Naive thymus-derived CD8-positive, alpha-beta T cell (primary cell): ENCODE results near the gene PRND. TPM values are rescaled to one million over a fixed set of nuclear protein-coding genes. Genes with fewer than 3 reads are reported as not detected.
"Not testable (repeated sequence)": the region's sequence is repeated elsewhere in the genome, so short reads cannot be mapped to it uniquely, and the experiment has no call there.

Experiments used
- ATAC-seq, 2 donors: fragments of 150-1000 bp; cut with Tn5 transposase in 1 of 2; sonication (Bioruptor Pico), chemical (Tn5 transposase) in 1 of 2; 1 replicate in 1 of 2; 2 replicates in 1 of 2; pipeline ENCODE4 v1.10.0; 2021; ENCODE audit warnings: mild to moderate bottlenecking in 2 of 2, moderate library complexity in 2 of 2
- POLR2A ChIA-PET: fragments of 350-600 bp; sonication (Branson Sonifier 250); formaldehyde crosslinking; loops from one replicate; lab custom pipeline; 2021; ENCODE audit warnings: antibody characterized with exemption; lab: Charles Lee
- DNase-seq, 10 donors: peaks; one replicate each; pipeline versions ENCODE4 v3.0.0 to v3.0.0-alpha.2; 2020 to 2022
- H3K27ac Mint-ChIP-seq, 10 donors: one replicate each; pipeline ENCODE4 v1.8.0; 2020 to 2022; ENCODE audit warnings: mild to moderate bottlenecking in 10 of 10, mixed read lengths in 10 of 10, moderate library complexity in 4 of 10, inconsistent platforms in 1 of 10
- H3K27me3 Mint-ChIP-seq, 5 donors: one replicate each; pipeline ENCODE4 v1.8.0; 2021 to 2022; ENCODE audit warnings: mixed read lengths in 5 of 5
- H3K36me3 Mint-ChIP-seq, 3 donors: one replicate each; pipeline ENCODE4 v1.8.0; 2020 to 2022; ENCODE audit warnings: mixed read lengths in 3 of 3, mild to moderate bottlenecking in 2 of 3, inconsistent platforms in 1 of 3
- H3K4me1 Mint-ChIP-seq, 4 donors: one replicate each; pipeline ENCODE4 v1.8.0; 2021 to 2022; ENCODE audit warnings: mixed read lengths in 4 of 4
- H3K4me3 Mint-ChIP-seq, 10 donors: one replicate each; pipeline ENCODE4 v1.8.0; 2020 to 2022; ENCODE audit warnings: mild to moderate bottlenecking in 10 of 10, mixed read lengths in 10 of 10, moderate library complexity in 6 of 10, inconsistent platforms in 1 of 10
- H3K9me3 Mint-ChIP-seq, 9 donors: one replicate each; pipeline ENCODE4 v1.8.0; 2020 to 2022; ENCODE audit warnings: mixed read lengths in 9 of 9, mild to moderate bottlenecking in 3 of 9, inconsistent platforms in 1 of 9, moderate library complexity in 1 of 9
- polyA plus RNA-seq, 3 donors: library from polyadenylated mRNA; unstranded; fragments of 300-500 nt; fragmentation: Illumina TruSeq; gene quantifications; one replicate each; pipeline ENCODE4 v1.2.3, GENCODE V29; 2021
- total RNA-seq, 8 experiments: library from RNA in 2 of 8; stranded (reverse) in 2 of 8; gene quantifications; one replicate each; pipeline ENCODE4 v1.2.3 and lab custom pipeline; 2021 to 2026

Gene PRND
- total and polyA plus RNA-seq, 5 experiments from 2014 or later, result not detected

- peaks cover 0 to 5% (median 3%) of the 10 kb centered on the region in 4 donors for H3K4me1 Mint-ChIP-seq
- peaks cover 0 to 7% (median 3%) of the 10 kb centered on the region in 9 donors for H3K9me3 Mint-ChIP-seq
- H3K4me3 Mint-ChIP-seq, result no peak overlapping the region
- H3K36me3 Mint-ChIP-seq, result peaks cover 0 to 3% (median 0%) of the 10 kb centered on the region in 3 donors
- no peak for ATAC-seq
- no peak overlapping the region for H3K27ac Mint-ChIP-seq
- peaks cover 0 to 3% (median 0%) of the 10 kb centered on the region in 5 donors for H3K27me3 Mint-ChIP-seq
- POLR2A ChIA-PET, result interaction anchor here (0.7 kb wide), 1 partner anchor 25 kb away, joined by 7 read pairs; no protein-coding TSS in a partner anchor
- DNase-seq, result no peak
Measured at GRCh38 chr20:4710106-4710475, 11.6 kb upstream of the PRND start.

GRCh38 chr20:4711511-4711910 is 10.2 kb upstream of the PRND start:
- H3K4me1 Mint-ChIP-seq, result peaks cover 0 to 5% (median 3%) of the 10 kb centered on the region in 4 donors
- peaks cover 0 to 3% (median 0%) of the 10 kb centered on the region in 3 donors for H3K36me3 Mint-ChIP-seq
- peaks cover 0 to 3% (median 0%) of the 10 kb centered on the region in 5 donors for H3K27me3 Mint-ChIP-seq
- POLR2A ChIA-PET, result no interaction called here
- peaks cover 0 to 7% (median 3%) of the 10 kb centered on the region in 9 donors for H3K9me3 Mint-ChIP-seq
- DNase-seq (no peak), ATAC-seq (peak in 1 of 2 donors; percentile 33)
- no peak overlapping the region for H3K4me3 Mint-ChIP-seq
- H3K27ac Mint-ChIP-seq, result no peak overlapping the region

- DNase-seq, result no peak
- Mint-ChIP-seq H3K27me3 (peaks cover 0 to 3% (median 0%) of the 10 kb centered on the region in 5 donors), H3K27ac (peak overlapping the region in 1 of 10 donors; percentile 1), H3K36me3 (peaks cover 0 to 3% (median 0%) of the 10 kb centered on the region in 3 donors), H3K4me1 (peaks cover 0 to 5% (median 3%) of the 10 kb centered on the region in 4 donors), H3K9me3 (peaks cover 0 to 7% (median 3%) of the 10 kb centered on the region in 9 donors), H3K4me3 (no peak overlapping the region)
- POLR2A ChIA-PET, result no interaction called here
- ATAC-seq, result no peak
Measured at GRCh38 chr20:4713401-4713800, 8.3 kb upstream of the PRND start.

- H3K27ac Mint-ChIP-seq, result no peak overlapping the region
- peaks cover 0 to 2% (median 0%) of the 10 kb centered on the region in 9 donors for H3K9me3 Mint-ChIP-seq
- ATAC-seq, result no peak
- POLR2A ChIA-PET, result no interaction called here
- H3K27me3 Mint-ChIP-seq, result peaks cover 0 to 3% (median 0%) of the 10 kb centered on the region in 5 donors
- H3K4me1 Mint-ChIP-seq, result peaks cover 0 to 6% (median 4%) of the 10 kb centered on the region in 4 donors
- H3K4me3 Mint-ChIP-seq, result no peak overlapping the region
- DNase-seq, result no peak
- no peaks in the 10 kb centered on the region for H3K36me3 Mint-ChIP-seq
Measured at GRCh38 chr20:4714818-4715217, 6.9 kb upstream of the PRND start.

- Mint-ChIP-seq H3K9me3 (peaks cover 0 to 2% (median 0%) of the 10 kb centered on the region in 9 donors), H3K4me1 (peaks cover 2 to 21% (median 13%) of the 10 kb centered on the region in 4 donors), H3K4me3 (no peak overlapping the region), H3K36me3 (no peaks in the 10 kb centered on the region), H3K27me3 (peaks cover 0 to 3% (median 0%) of the 10 kb centered on the region in 5 donors), H3K27ac (no peak overlapping the region)
- POLR2A ChIA-PET, result no interaction called here
- no peak for DNase-seq
- no peak for ATAC-seq
Measured at GRCh38 chr20:4717816-4718570, 3.7 kb upstream of the PRND start.

- Mint-ChIP-seq H3K4me3 (no peak overlapping the region), H3K27ac (peak overlapping the region in 1 of 10 donors; percentile 81), H3K36me3 (no peaks in the 10 kb centered on the region), H3K4me1 (peaks cover 2 to 21% (median 13%) of the 10 kb centered on the region in 4 donors), H3K9me3 (no peaks in the 10 kb centered on the region), H3K27me3 (peaks cover 0 to 2% (median 0%) of the 10 kb centered on the region in 5 donors)
- DNase-seq (no peak), ATAC-seq (no peak)
- POLR2A ChIA-PET, result no interaction called here
Measured at GRCh38 chr20:4719190-4719589, 2.5 kb upstream of the PRND start.

- H3K36me3 Mint-ChIP-seq, result no peaks in the 10 kb centered on the region
- ATAC-seq (peak; percentile 91 to 96), DNase-seq (peak; percentile 58 to 86 (median 76))
- no peaks in the 10 kb centered on the region for H3K9me3 Mint-ChIP-seq
- peak overlapping the region in 4 of 10 donors; percentile 4 to 52 (median 26) for H3K4me3 Mint-ChIP-seq
- H3K27me3 Mint-ChIP-seq, result peaks cover 0 to 1% (median 0%) of the 10 kb centered on the region in 5 donors
- peaks cover 2 to 21% (median 13%) of the 10 kb centered on the region in 4 donors for H3K4me1 Mint-ChIP-seq
- peak overlapping the region in 7 of 10 donors; percentile 23 to 81 (median 57) for H3K27ac Mint-ChIP-seq
- POLR2A ChIA-PET, result no interaction called here
Measured at GRCh38 chr20:4720041-4720976, 1.4 kb upstream of the PRND start.

GRCh38 chr20:4720977-4721349 is 746 bp upstream of the PRND start:
- peak overlapping the region in 3 of 10 donors; percentile 4 to 39 (median 12) for H3K4me3 Mint-ChIP-seq
- peaks cover 2 to 21% (median 13%) of the 10 kb centered on the region in 4 donors for H3K4me1 Mint-ChIP-seq
- no peaks in the 10 kb centered on the region for H3K36me3 Mint-ChIP-seq
- H3K9me3 Mint-ChIP-seq, result no peaks in the 10 kb centered on the region
- ATAC-seq, result peak in 1 of 2 donors; percentile 38
- no peak for DNase-seq
- H3K27ac Mint-ChIP-seq, result peak overlapping the region in 7 of 10 donors; percentile 23 to 81 (median 57)
- POLR2A ChIA-PET, result no interaction called here
- H3K27me3 Mint-ChIP-seq, result peaks cover 0 to 1% (median 0%) of the 10 kb centered on the region in 5 donors

GRCh38 chr20:4722571-4722970 is 862 bp downstream of the PRND start:
- DNase-seq, result no peak
- Mint-ChIP-seq H3K27ac (no peak overlapping the region), H3K9me3 (no peaks in the 10 kb centered on the region), H3K4me3 (no peak overlapping the region), H3K4me1 (peaks cover 9 to 36% (median 23%) of the 10 kb centered on the region in 4 donors), H3K27me3 (peaks cover 0 to 1% (median 0%) of the 10 kb centered on the region in 5 donors), H3K36me3 (no peaks in the 10 kb centered on the region)
- POLR2A ChIA-PET, result interaction anchor here (0.5 kb wide), 1 partner anchor 32 kb away, joined by 4 read pairs; no protein-coding TSS in a partner anchor
- ATAC-seq, result no peak

- no peaks in the 10 kb centered on the region for H3K36me3 Mint-ChIP-seq
- H3K4me1 Mint-ChIP-seq, result peaks cover 9 to 36% (median 23%) of the 10 kb centered on the region in 4 donors
- no peak overlapping the region for H3K4me3 Mint-ChIP-seq
- DNase-seq, result no peak
- POLR2A ChIA-PET, result interaction anchor here (0.5 kb wide), 1 partner anchor 32 kb away, joined by 4 read pairs; no protein-coding TSS in a partner anchor
- no peaks in the 10 kb centered on the region for H3K9me3 Mint-ChIP-seq
- H3K27me3 Mint-ChIP-seq, result peaks cover 0 to 1% (median 0%) of the 10 kb centered on the region in 5 donors
- ATAC-seq, result no peak
- H3K27ac Mint-ChIP-seq, result no peak overlapping the region
Measured at GRCh38 chr20:4722993-4723392, 1.3 kb downstream of the PRND start.

GRCh38 chr20:4723553-4723952 is 1.8 kb downstream of the PRND start:
- not testable (repeated sequence) for DNase-seq, H3K4me3 Mint-ChIP-seq, H3K36me3 Mint-ChIP-seq, ATAC-seq, H3K9me3 Mint-ChIP-seq, H3K27me3 Mint-ChIP-seq
- Mint-ChIP-seq H3K4me1 (peaks cover 9 to 36% (median 23%) of the 10 kb centered on the region in 4 donors), H3K27ac (peak overlapping the region in 2 of 10 donors; percentile 12 to 20)
- POLR2A ChIA-PET, result interaction anchor here (0.7 kb wide), 1 partner anchor 58 kb away, joined by 3 read pairs; no protein-coding TSS in a partner anchor
